Suppressor macrophage (primary cell): ENCODE results near the gene WDR82.

Experiments
- DNase-seq, 4 experiments: peaks; one replicate each; pipeline ENCODE4 v3.0.0-alpha.2; 2020 to 2022

WDR82 gene

DNA sequence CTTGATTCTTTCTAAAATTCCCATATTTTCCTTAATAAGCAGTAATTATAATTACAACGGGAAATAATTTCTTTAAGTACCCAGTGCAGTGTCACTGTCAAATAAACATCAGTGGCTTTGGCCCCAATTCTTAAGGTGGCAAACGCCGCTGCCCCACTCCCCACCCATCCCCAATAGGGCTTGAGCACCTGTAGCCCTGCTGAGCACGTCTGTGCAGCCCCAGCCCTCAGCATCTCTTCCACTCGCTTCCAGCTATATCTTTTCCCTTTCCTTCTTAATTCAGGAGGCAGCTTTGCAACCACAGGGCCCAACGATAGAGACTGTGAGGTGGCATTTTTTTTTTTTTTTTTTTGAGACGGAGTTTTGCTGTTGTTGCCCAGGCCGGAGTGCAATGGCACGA lies 23.8 kb downstream of the WDR82 start:
- DNase-seq, result no peak

- peak; percentile 95 to 99 (median 96) for DNase-seq
These were observed 24.8 kb downstream of the WDR82 start for GRCh38 chr3:52253314-52254304.

DNA sequence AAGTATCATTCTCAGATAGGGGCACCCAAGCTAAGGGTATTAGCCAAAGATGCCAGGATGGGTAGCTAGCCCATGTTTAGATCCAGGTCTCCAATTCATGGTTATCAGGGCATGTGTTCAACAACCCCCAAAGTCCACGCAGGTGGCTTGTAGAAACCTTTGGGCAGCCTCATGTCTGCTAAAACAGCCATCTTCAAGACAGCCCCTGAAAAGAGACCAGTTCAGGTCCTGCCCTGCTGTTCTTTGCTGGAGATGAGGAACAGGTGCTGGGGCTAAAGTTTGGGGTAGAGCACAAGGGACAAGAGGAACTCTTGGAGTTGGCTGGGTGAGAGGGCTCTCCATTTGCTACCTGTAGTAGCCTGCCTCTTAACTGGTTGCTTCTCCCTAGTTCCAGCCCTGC lies 28.3 kb downstream of the WDR82 start:
- DNase-seq, result no peak

GRCh38 chr3:52249683-52250082 lies 28.8 kb downstream of the WDR82 start:
- DNase-seq, result no peak

- no peak for DNase-seq
These were observed 29.5 kb downstream of the WDR82 start for GRCh38 chr3:52248816-52249547.

- DNase-seq, result no peak
These were observed 30.3 kb downstream of the WDR82 start for GRCh38 chr3:52248165-52248541.

GRCh38 chr3:52247409-52248164 lies 30.9 kb downstream of the WDR82 start:
- DNase-seq, result peak in 3 of 4 experiments; percentile 40 to 53 (median 41)

DNA sequence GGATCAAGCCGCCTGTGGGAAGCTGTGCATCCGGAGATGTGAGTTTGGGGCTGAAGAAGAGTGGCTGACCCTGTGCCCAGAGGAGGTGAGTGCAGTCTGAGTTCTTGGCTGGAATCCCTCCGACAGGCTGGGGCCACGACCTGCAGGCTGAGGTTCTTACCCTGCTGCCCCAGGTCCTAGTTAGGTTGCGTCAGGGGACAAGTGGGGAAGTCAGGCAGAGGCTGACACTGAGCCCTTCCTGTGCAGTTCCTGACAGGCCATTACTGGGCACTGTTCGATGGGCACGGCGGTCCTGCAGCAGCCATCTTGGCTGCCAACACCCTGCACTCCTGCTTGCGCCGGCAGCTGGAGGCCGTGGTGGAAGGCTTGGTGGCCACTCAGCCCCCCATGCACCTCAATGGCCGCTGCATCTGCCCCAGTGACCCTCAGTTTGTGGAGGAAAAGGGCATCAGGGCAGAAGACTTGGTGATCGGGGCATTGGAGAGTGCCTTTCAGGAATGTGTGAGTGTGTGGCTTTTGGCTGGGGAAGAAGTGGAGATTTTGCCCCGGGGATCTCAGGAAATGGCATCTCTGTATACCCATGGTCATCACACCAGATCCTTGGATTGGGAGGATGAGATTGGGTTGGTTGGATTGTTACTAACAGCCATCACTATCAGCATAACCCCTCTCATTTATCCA lies 31.6 kb downstream of the WDR82 start:
- peak; percentile 66 to 84 (median 78) for DNase-seq

DNA sequence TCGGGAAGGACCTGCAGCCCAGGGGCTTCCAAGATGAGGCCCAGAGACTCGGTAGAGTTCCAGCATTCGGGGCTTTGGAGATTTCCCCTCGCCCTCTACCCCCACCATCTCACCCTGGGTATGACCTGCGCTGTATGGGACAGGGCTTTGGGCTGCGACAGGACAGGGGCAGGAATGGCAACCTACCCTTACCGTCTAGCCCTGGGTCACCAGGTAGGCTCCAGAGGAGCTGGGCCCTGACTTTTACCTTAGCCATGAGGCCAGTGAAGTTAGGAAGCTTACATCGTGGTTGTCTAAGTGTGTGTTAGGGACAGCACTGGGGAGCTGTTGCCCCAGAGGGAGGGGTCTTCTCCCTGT lies 32.2 kb downstream of the WDR82 start:
- DNase-seq, result no peak

- DNase-seq, result peak; percentile 70 to 86 (median 78)
These were observed 32.9 kb downstream of the WDR82 start, which contains the start of gene PPM1M for GRCh38 chr3:52245322-52246263. TSS of gene PPM1M (plus strand) at chr3:52245759. CDS start at chr3:52245825, 66 bp downstream.

GRCh38 chr3:52243791-52244628 lies 34.4 kb downstream of the WDR82 start:
- DNase-seq, result peak; percentile 92 to 98 (median 94)

- no peak for DNase-seq
These were observed 36.4 kb downstream of the WDR82 start for GRCh38 chr3:52242039-52242438.

GRCh38 chr3:52240886-52241370 lies 37.5 kb downstream of the WDR82 start:
- no peak for DNase-seq

DNA sequence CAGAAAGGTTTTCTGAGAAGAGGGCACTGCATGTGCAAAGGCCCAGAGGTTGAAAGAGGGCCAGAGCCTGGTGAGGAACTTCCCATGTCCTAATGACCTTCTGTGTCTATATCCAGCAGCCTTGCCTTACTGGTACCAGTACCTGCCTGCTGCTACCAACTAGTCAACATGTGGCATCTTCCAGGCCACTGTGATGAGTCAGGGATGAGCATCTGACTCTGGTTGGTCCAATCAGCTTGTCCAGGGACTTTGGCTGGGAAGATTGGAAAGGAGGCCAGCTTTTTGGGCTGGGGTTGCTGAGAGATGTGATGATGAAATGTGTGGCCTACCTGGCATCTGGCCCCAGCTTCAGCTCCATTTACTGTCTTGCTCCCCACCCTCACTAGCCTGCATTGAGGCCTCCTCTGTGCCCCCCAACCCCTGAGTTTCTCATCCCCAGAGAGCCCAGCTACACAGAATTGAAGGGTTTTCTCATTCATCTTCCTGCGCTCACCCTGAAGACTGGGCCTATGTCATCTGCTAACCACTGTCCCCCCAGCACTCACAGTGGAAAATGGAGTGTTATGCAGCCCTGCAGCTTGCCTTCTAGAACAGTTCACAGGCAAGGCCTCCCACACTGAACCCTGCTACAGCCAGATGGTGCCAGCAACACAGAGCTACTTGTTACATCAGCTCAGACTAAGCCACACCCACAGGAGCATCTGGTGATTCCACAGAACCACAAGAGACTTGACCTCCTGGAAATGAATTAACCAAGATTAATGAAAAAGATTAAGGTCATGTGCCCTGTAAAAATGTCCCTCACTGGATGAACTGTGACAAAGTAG lies 38.2 kb downstream of the WDR82 start:
- DNase-seq, result peak; percentile 81 to 92 (median 88)

- peak; percentile 92 to 97 (median 94) for DNase-seq
These were observed 39.4 kb downstream of the WDR82 start, which contains the start of gene TWF2 for GRCh38 chr3:52238761-52239701. TSS of gene TWF2 (minus strand) at chr3:52239158. CDS start at chr3:52239016, 142 bp downstream.

- DNase-seq, result peak; percentile 65 to 83 (median 78)
These were observed 40.2 kb downstream of the WDR82 start for GRCh38 chr3:52238193-52238760.

DNA sequence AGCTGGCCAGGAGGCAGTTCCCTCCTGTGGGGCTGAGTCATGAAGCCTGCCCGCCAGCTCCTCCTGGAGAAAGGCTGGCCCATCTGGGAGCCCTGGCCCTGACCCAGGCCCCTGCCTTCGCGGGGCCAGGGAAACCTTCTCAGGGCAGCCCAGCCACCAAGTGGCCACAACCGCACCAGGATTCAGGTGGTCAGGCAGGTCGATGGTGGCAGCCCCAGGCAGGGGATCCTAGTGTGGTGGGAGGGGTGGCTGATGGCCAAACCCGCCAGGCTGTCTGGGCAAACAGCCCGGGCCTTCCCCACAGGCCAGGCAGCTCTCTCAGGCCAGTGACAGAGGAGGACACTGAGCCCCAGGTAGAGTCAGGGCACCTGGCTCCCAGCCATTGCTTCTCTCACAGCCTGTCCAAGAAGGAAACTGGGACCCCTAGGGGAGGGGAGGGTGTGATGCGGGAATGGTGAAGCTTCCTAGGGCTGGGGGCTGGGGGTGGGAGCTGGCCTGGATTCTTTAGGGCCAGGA lies 40.7 kb downstream of the WDR82 start:
- DNase-seq, result peak; percentile 84 to 92 (median 90)
